SU-DHL-6 (cell line): Measurements from ENCODE around the gene ADRA2B.

Experiments
- H2AFZ ChIP-seq: fragments of 200-600 bp; sonication (generic); 2 replicates; pipeline ENCODE4 v1.6.1; 2014; ENCODE audit warnings: low read depth, mild to moderate bottlenecking, moderate library complexity, mixed read lengths, antibody characterized with exemption, low read length; ENCODE audit not compliant: severe bottlenecking
- H3F3A ChIP-seq: fragments of 200-600 bp; shearing (Covaris generic); 2 replicates; pipeline ENCODE4 v1.6.0; 2016; ENCODE audit warnings: antibody characterized with exemption, mild to moderate bottlenecking; ENCODE audit not compliant: insufficient read depth
- H3K27ac ChIP-seq: fragments of 200-600 bp; sonication (generic); 2 replicates; pipeline ENCODE4 v1.5.1; 2016; ENCODE audit warnings: low read depth, mild to moderate bottlenecking, low read length, moderate library complexity, mixed read lengths
- H3K27me3 ChIP-seq: fragments of 200-600 bp; sonication (generic), shearing (Covaris generic); 2 replicates; pipeline ENCODE4 v1.6.0; 2014; ENCODE audit warnings: mild to moderate bottlenecking, low read length
- H3K36me3 ChIP-seq: fragments of 200-600 bp; sonication (generic); 2 replicates; pipeline ENCODE4 v1.6.1; 2014; ENCODE audit warnings: mild to moderate bottlenecking, low read length, mixed read lengths
- H3K4me2 ChIP-seq: fragments of 300-600, 200-600 bp; shearing (Covaris generic), sonication (generic); 2 replicates; pipeline ENCODE4 v1.6.0; 2014; ENCODE audit warnings: low read length, low read depth, mild to moderate bottlenecking; ENCODE audit not compliant: poor library complexity, severe bottlenecking
- H3K4me3 ChIP-seq: fragments of 200-600 bp; sonication (generic); 2 replicates; pipeline ENCODE4 v1.5.1; 2014; ENCODE audit warnings: antibody characterized with exemption, low read length, mild to moderate bottlenecking, mixed read lengths; ENCODE audit not compliant: insufficient read depth, poor library complexity, severe bottlenecking
- H3K79me2 ChIP-seq: fragments of 200-600 bp; sonication (generic); 2 replicates; pipeline ENCODE4 v1.6.1; 2014; ENCODE audit warnings: mild to moderate bottlenecking, low read length, moderate library complexity; ENCODE audit not compliant: insufficient read depth
- H3K9ac ChIP-seq: fragments of 200-600 bp; sonication (generic); 2 replicates; pipeline ENCODE4 v1.7.0; 2014; ENCODE audit warnings: mild to moderate bottlenecking, low read length
- H3K9me2 ChIP-seq: fragments of 200-600 bp; sonication (generic); replicated peaks from 2 replicates; pipeline ENCODE4 v1.6.1; 2014; ENCODE audit warnings: low read length; ENCODE audit not compliant: insufficient read depth
- H3K9me3 ChIP-seq: fragments of 200-600 bp; sonication (generic); 2 replicates; pipeline ENCODE4 v1.6.1; 2014; ENCODE audit warnings: low read length, mixed read lengths; ENCODE audit not compliant: insufficient read depth
- H4K20me1 ChIP-seq: fragments of 200-600 bp; sonication (generic); 2 replicates; pipeline ENCODE4 v1.6.1; 2014; ENCODE audit warnings: low read depth, mild to moderate bottlenecking, antibody characterized with exemption, low read length, moderate library complexity, mixed read lengths
- EZH2phosphoT487 ChIP-seq: fragments of 200-600 bp; sonication (generic), shearing (Covaris generic); conservative IDR thresholded peaks from 2 replicates; pipeline ENCODE4 v1.6.1; 2018; ENCODE audit warnings: mild to moderate bottlenecking, antibody characterized with exemption, low read length, moderate library complexity, mixed read lengths
- TF ChIP-seq, protein P1 (sequence below): fragments of 200-600 bp; sonication (generic); IDR thresholded peaks from one replicate; pipeline ENCODE4 v1.5.1; 2017; ENCODE audit warnings: antibody characterized with exemption, mild to moderate bottlenecking, low read length, moderate library complexity; ENCODE audit not compliant: insufficient read depth, poor library complexity, severe bottlenecking

Gene ADRA2B

DNA sequence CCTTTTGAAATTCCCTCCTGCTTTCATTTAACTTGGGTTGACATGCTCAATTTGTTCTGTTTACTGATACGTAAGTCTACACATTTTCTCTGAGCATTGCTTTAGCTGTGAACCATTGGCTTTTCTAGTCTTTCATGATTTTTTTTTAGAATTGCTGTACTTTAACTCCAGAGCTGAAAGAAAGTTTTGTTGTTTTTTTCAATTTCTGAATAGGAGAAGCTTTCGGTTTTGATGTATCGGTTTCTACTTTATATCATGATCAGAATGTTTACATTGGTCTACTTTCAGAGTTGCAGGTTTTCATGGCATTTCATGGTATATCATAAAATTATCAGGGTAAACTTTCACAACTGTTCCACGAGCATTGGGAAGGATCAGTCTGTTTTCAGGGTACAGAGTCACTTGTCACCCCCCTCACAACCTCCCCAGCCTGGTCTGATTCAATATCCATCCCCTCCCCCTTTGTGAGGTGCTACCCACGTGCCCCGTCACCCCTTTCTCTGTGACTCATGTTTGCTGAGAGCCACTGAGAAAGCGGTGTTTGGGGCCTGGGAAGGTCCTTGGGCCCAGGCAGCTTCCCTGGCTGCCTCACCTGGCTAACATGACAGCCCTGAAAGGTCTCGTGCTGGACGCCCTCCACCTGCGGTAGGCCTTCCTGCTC is 14.9 kb upstream of the ADRA2B start:
- H3F3A ChIP-seq: no peaks in the 10 kb centered on the region
- H3K9ac ChIP-seq: no peak overlapping the region
- no peaks in the 10 kb centered on the region for H3K9me2 ChIP-seq
- TF ChIP-seq, protein P1, sequence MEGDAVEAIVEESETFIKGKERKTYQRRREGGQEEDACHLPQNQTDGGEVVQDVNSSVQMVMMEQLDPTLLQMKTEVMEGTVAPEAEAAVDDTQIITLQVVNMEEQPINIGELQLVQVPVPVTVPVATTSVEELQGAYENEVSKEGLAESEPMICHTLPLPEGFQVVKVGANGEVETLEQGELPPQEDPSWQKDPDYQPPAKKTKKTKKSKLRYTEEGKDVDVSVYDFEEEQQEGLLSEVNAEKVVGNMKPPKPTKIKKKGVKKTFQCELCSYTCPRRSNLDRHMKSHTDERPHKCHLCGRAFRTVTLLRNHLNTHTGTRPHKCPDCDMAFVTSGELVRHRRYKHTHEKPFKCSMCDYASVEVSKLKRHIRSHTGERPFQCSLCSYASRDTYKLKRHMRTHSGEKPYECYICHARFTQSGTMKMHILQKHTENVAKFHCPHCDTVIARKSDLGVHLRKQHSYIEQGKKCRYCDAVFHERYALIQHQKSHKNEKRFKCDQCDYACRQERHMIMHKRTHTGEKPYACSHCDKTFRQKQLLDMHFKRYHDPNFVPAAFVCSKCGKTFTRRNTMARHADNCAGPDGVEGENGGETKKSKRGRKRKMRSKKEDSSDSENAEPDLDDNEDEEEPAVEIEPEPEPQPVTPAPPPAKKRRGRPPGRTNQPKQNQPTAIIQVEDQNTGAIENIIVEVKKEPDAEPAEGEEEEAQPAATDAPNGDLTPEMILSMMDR: no peak
- no peak for TF ChIP-seq EZH2phosphoT487
- no peaks in the 10 kb centered on the region for H4K20me1 ChIP-seq
- no peak overlapping the region for H2AFZ ChIP-seq
- no peaks in the 10 kb centered on the region for H3K9me3 ChIP-seq
- H3K36me3 ChIP-seq: no peaks in the 10 kb centered on the region
- H3K4me3 ChIP-seq: no peak overlapping the region
- H3K4me2 ChIP-seq: no peak overlapping the region
- no peaks in the 10 kb centered on the region for H3K79me2 ChIP-seq
- H3K27ac ChIP-seq: no peak overlapping the region
- no peaks in the 10 kb centered on the region for H3K27me3 ChIP-seq

DNA sequence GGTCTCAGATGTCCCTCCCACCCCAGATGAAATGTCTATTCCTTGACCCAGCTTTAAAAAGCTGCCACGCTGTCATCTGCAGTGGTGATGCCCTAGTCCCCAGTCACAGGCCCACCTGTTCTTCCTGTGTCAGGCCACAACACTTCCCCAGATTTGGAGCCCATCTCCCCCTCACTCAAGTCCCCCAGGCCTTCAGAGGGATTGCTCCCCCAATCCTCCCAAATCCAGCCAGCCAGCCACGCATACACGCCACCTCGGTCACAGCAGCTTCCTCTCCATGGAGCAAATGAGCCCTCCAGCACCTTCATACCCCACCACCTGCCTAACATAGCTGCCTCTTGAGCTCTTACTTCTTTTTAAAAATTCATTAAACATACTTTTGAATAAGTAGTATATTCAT is 14.1 kb upstream of the ADRA2B start:
- Histone ChIP-seq H3K36me3 (no peaks in the 10 kb centered on the region), H3K79me2 (no peaks in the 10 kb centered on the region), H3K9me2 (no peaks in the 10 kb centered on the region), H3F3A (no peaks in the 10 kb centered on the region), H3K27me3 (no peaks in the 10 kb centered on the region), H3K9me3 (no peaks in the 10 kb centered on the region), H3K4me3 (no peak overlapping the region), H3K27ac (no peak overlapping the region), H3K9ac (no peak overlapping the region), H2AFZ (no peak overlapping the region), H4K20me1 (no peaks in the 10 kb centered on the region), H3K4me2 (no peak overlapping the region)
- TF ChIP-seq, protein P1: no peak
- no peak for TF ChIP-seq EZH2phosphoT487

DNA sequence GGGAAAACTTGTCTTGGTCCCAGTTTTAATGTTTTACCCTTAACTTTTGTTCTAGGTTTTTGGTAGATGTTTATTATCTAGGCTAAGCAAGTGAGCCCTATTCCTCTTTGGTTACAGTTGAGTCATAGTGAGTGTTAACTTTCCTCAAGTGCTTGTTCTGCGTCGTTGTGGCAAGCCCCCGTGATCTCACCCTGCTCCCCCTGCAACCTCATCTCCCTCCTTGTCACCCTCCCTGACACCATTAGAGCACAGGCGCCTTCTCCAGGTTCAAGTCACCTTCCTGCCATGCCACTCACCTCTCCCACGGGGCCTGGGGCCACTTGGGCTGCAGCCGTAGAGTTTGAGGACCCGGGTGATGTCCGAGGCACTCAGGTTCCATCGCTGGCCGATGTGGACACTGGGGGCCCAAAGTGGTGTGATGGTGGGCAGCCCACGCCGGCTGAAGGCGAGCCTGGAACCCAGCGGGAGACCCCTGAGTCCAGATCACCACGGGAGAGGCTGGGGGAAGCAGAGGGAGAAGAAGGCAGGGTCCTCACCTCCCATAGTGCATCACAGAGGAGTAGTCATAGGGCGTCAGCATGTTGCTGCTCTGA is 13.3 kb upstream of the ADRA2B start:
- Histone ChIP-seq H3K36me3 (no peaks in the 10 kb centered on the region), H3K79me2 (no peaks in the 10 kb centered on the region), H3K9me3 (no peaks in the 10 kb centered on the region), H3K4me2 (no peak overlapping the region), H3F3A (no peaks in the 10 kb centered on the region), H2AFZ (no peak overlapping the region), H3K9me2 (no peaks in the 10 kb centered on the region), H3K27me3 (no peaks in the 10 kb centered on the region), H3K4me3 (no peak overlapping the region), H4K20me1 (no peaks in the 10 kb centered on the region), H3K9ac (no peak overlapping the region), H3K27ac (no peak overlapping the region)
- no peak for TF ChIP-seq EZH2phosphoT487
- TF ChIP-seq, protein P1: no peak
